Adrenal gland (tissue), 12 donors: ENCODE results near the gene GALNT9. TPM values are rescaled to one million over a fixed set of nuclear protein-coding genes. Genes with fewer than 3 reads are reported as not detected.

Experiments used
- DNase-seq, 7 donors: peaks; one replicate each; pipeline ENCODE4 v3.0.0-alpha.2; 2019 to 2020
- H3K27ac ChIP-seq, 5 donors: fragments of 200-600 bp; sonication (generic) in 4 of 5; 1 replicate in 3 of 5; 2 replicates in 2 of 5; pipeline versions ENCODE4 v1.5.1 to v1.8.0; 2016 to 2020; ENCODE audit warnings: mild to moderate bottlenecking in 1 of 5
- H3K27me3 ChIP-seq: fragments of 200-600 bp; 2 replicates; pipeline ENCODE4 v1.8.0; 2021
- H3K36me3 ChIP-seq, 2 donors: fragments of 200-600 bp; replicated peaks in 1 of 2; 1 replicate in 1 of 2; 2 replicates in 1 of 2; pipeline versions ENCODE4 v1.5.1 to v1.8.0; 2018 to 2022
- H3K4me1 ChIP-seq, 2 donors: fragments of 200-600 bp; replicated peaks in 1 of 2; 1 replicate in 1 of 2; 2 replicates in 1 of 2; pipeline versions ENCODE4 v1.5.1 to v1.8.0; 2018 to 2021
- H3K4me3 ChIP-seq, 4 donors: fragments of 200-600 bp; sonication (generic) in 3 of 4; one replicate each; pipeline ENCODE4 v1.5.1; 2016 to 2018
- H3K9me3 ChIP-seq, 3 donors: fragments of 200-600 bp; sonication (generic) in 1 of 3; replicated peaks in 1 of 3; 1 replicate in 2 of 3; 2 replicates in 1 of 3; pipeline versions ENCODE4 v1.5.1 to v1.8.0; 2016 to 2021
- POLR2A ChIP-seq, 2 donors: fragments of 450-650 bp; IDR thresholded peaks; one replicate each; pipeline ENCODE4 v1.6.1; 2017; ENCODE audit warnings: antibody characterized with exemption in 2 of 2, mild to moderate bottlenecking in 2 of 2, moderate library complexity in 1 of 2
- WGBS, 4 donors: extraction: QIAGEN DNeasy Blood & Tissue Kit in 2 of 4; methylation state at CpG; one replicate each; pipeline versions ENCODE4 v1.1.5 to v1.1.7; 2013 to 2017; 5-methylcytosine and 5-hydroxymethylcytosine counted together
- intact Hi-C, 2 donors: fragments of 100-400 bp; cut with DNase I; formaldehyde crosslinking; loops; one replicate each; pipeline versions ENCODE4 v1.14.1 to v1.15.0; 2022 to 2023
- polyA plus RNA-seq, 3 donors: library from polyadenylated mRNA; stranded (reverse); fragments of 200-250 nt in 2 of 3; fragments of 350-450 nt in 1 of 3; fragmentation: Illumina TruSeq in 1 of 3; extraction: RNeasy Lipid Tissue Mini Kit (QIAGEN cat#74804) in 1 of 3; gene quantifications; one replicate each; pipeline ENCODE4 v1.2.3, GENCODE V29; 2013 to 2014
- total RNA-seq, 9 donors: library from RNA; depleted of rRNA in 4 of 9; stranded (reverse); fragments of >200 nt in 4 of 9; fragments of 120-200 nt in 1 of 9; fragmentation: NEBNext Ultra II Directional in 1 of 9; extraction: Animal tissue kit (Norgen Biotek cat#: 25700) in 1 of 9; gene quantifications; one replicate each; pipeline versions ENCODE4 v1.1.0 to v1.2.4, GENCODE V29; 2013 to 2023
- TF ChIP-seq, protein P1 (sequence below), 6 experiments: fragments of 450-650 bp in 4 of 6; fragments of 200-600 bp in 2 of 6; sonication (generic) in 1 of 6; IDR thresholded peaks; 1 replicate in 5 of 6; 2 replicates in 1 of 6; pipeline versions ENCODE4 v1.5.1 to v1.8.0; 2016 to 2021; ENCODE audit warnings: antibody characterized with exemption in 6 of 6, mild to moderate bottlenecking in 2 of 6, moderate library complexity in 1 of 6
- donor health status: healthy with polysubstance abuse.
- donor health status: Bipolar disorder and iron deficiency.
- donor health status: DM: yes; HTN: yes; CAD: no.
- donor health status: DM: no; HTN: no; CAD: no.
- donor health status: DM: no; HTN: no; CAD: no.
- donor health status: DM: yes; HTN: yes; CAD: no.

Gene GALNT9
- total and polyA plus RNA-seq, 12 donors, result 0.44 to 7.8 (median 1.2) TPM; not detected in 1

- WGBS, 4 donors, result 67 to 87% (median 74%) methylated on average over 15 to 23 of the region's 23 CpGs
- no peak for TF ChIP-seq POLR2A (IDR thresholded peaks at IDR 0.05)
- TF ChIP-seq, protein P1, sequence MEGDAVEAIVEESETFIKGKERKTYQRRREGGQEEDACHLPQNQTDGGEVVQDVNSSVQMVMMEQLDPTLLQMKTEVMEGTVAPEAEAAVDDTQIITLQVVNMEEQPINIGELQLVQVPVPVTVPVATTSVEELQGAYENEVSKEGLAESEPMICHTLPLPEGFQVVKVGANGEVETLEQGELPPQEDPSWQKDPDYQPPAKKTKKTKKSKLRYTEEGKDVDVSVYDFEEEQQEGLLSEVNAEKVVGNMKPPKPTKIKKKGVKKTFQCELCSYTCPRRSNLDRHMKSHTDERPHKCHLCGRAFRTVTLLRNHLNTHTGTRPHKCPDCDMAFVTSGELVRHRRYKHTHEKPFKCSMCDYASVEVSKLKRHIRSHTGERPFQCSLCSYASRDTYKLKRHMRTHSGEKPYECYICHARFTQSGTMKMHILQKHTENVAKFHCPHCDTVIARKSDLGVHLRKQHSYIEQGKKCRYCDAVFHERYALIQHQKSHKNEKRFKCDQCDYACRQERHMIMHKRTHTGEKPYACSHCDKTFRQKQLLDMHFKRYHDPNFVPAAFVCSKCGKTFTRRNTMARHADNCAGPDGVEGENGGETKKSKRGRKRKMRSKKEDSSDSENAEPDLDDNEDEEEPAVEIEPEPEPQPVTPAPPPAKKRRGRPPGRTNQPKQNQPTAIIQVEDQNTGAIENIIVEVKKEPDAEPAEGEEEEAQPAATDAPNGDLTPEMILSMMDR (IDR thresholded peaks at IDR 0.05), result no peak
- no peaks in the 10 kb centered on the region for H3K9me3 ChIP-seq
- intact Hi-C loops, result no loop called here
- peaks cover 31% of the 10 kb centered on the region for H3K27me3 ChIP-seq
- no peaks in the 10 kb centered on the region for H3K4me1 ChIP-seq
- peak in 2 of 7 donors; percentile 21 to 33 for DNase-seq
- no peak overlapping the region for H3K4me3 ChIP-seq
- no peak overlapping the region for H3K27ac ChIP-seq
- no peaks in the 10 kb centered on the region for H3K36me3 ChIP-seq
Observed at GRCh38 chr12:132282031-132282949, 47.1 kb downstream of the GALNT9 start.

GRCh38 chr12:132281038-132281437, 48.4 kb downstream of the GALNT9 start:
- peaks cover 31% of the 10 kb centered on the region for H3K27me3 ChIP-seq
- TF ChIP-seq, protein P1 (IDR thresholded peaks at IDR 0.05), result no peak
- TF ChIP-seq POLR2A (IDR thresholded peaks at IDR 0.05), result no peak
- intact Hi-C loops, result no loop called here
- no peak overlapping the region for H3K27ac ChIP-seq
- no peak overlapping the region for H3K4me3 ChIP-seq
- no peak for DNase-seq
- H3K9me3 ChIP-seq, result no peaks in the 10 kb centered on the region
- no peaks in the 10 kb centered on the region for H3K36me3 ChIP-seq
- no peaks in the 10 kb centered on the region for H3K4me1 ChIP-seq
- WGBS, 4 donors, result 53 to 75% (median 65%) methylated on average over 11 to 19 of the region's 19 CpGs

DNA sequence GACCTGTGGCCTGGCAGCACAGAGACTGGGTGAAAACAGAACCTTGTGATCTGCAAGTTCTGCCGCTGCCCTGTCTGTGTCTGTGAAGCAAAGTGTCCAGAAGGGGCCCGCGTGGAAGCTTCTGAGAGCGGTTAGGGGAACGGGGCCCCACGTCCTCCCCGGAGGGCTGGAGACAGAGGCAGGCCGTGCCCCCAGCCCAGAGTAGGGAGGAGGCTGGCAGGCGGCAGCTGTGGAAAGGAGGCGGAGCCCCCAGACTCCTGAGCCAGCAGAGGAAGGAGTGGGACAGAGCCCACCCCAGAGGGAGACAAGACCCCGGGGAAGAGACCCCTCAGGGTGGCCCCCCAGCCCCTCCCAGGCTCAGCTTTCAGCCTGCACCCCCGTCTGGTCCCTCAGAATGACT, 49.0 kb downstream of the GALNT9 start:
- TF ChIP-seq POLR2A (IDR thresholded peaks at IDR 0.05), result no peak
- TF ChIP-seq, protein P1 (IDR thresholded peaks at IDR 0.05), result no peak
- Histone ChIP-seq H3K27me3 (peaks cover 37% of the 10 kb centered on the region), H3K9me3 (no peaks in the 10 kb centered on the region), H3K27ac (no peak overlapping the region), H3K4me1 (no peaks in the 10 kb centered on the region), H3K4me3 (no peak overlapping the region), H3K36me3 (no peaks in the 10 kb centered on the region)
- no peak for DNase-seq
- WGBS, 4 donors, result 25 to 57% (median 34%) methylated on average over 7 to 12 of the region's 12 CpGs
- intact Hi-C loops, result no loop called here

GRCh38 chr12:132279930-132280329, 49.5 kb downstream of the GALNT9 start:
- H3K4me1 ChIP-seq, result no peaks in the 10 kb centered on the region
- intact Hi-C loops, result no loop called here
- 60 to 100% (median 72%) methylated on average over 2 of the region's 2 CpGs for WGBS, 4 donors

More at GRCh38 chr12:132279930-132280329, 49.5 kb downstream of the GALNT9 start:
- TF ChIP-seq, protein P1 (IDR thresholded peaks at IDR 0.05), result no peak
- TF ChIP-seq POLR2A (IDR thresholded peaks at IDR 0.05), result no peak
- no peak overlapping the region for H3K4me3 ChIP-seq
- peaks cover 40% of the 10 kb centered on the region for H3K27me3 ChIP-seq
- no peaks in the 10 kb centered on the region for H3K36me3 ChIP-seq
- H3K9me3 ChIP-seq, result no peaks in the 10 kb centered on the region
- no peak for DNase-seq
- no peak overlapping the region for H3K27ac ChIP-seq
